ENCODE measurements around the gene FAM209B.
"Not testable (repeated sequence)": the region's sequence is repeated elsewhere in the genome, so short reads cannot be mapped to it uniquely, and the experiment has no call there.

The FAM209B gene, protein sequence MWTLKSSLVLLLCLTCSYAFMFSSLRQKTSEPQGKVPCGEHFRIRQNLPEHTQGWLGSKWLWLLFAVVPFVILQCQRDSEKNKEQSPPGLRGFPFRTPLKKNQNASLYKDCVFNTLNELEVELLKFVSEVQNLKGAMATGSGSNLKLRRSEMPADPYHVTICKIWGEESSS

DNA sequence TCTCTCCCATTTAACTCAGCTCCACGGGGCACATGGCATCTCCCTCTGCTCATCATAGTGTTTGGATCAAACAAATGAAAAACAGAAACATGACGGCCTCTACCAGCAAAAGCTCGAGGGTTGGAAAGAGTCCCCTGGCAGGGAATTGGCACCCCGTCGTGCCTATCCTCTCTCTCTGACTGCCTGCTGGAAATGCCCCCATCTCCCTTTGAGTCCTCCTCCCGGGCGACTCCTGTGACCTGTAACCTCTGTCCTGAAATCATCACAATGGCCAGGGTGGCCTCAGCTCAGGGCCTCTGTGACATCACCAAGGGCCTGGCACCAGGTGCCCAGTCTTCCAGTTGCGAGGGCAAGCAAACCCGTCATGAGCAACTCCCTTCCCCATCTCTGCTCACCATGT, at the start of gene FAM209B:
FAM209B (plus strand) TSS at position 301 of the 400 bp plus-strand sequence; CDS start at position 397, 96 bp downstream.
- not testable (repeated sequence) for DNase-seq (ENCODE audit: low spot score)

DNA sequence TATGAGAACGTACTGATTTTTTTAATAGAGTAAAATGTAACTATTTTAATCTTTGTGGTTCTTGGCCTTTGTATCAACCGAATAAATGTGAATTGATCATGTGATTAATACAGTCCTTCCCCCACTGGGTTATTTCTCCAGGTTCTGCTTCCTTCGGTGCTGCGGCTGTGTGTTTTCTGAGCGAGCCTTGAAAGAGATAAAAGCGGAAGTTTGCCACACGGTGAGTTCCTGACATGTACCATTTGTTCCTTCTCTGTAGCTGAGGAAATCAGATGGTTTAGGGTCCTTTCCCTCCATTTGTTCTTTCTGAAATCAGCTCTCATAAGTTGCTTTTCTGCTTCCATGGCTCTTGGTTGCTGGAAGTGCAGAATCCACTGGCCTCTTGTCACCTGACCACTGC, 49.1 kb upstream of the FAM209B start:
- no peak for DNase-seq (ENCODE audit: low spot score)

DNA sequence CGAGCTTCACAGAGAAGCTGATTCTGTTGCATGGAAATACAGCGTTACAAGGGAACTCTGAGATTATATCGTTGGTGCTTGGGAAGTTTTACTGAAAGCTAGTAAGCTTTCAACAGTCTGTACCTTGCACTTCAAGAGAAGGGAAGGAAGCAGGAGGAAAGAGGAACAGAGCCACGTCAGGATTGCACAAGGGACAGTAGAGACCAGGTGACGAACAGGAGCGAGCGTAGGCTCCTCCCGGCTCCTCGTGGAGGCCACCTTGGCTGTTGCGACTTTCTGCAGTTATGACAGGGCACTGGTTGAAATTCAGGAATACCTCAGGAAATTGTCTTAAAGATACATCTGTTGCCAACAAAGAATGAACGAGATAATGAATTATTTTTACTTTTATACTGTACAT, 45.8 kb upstream of the FAM209B start:
- no peak for DNase-seq (ENCODE audit: low spot score)

DNA sequence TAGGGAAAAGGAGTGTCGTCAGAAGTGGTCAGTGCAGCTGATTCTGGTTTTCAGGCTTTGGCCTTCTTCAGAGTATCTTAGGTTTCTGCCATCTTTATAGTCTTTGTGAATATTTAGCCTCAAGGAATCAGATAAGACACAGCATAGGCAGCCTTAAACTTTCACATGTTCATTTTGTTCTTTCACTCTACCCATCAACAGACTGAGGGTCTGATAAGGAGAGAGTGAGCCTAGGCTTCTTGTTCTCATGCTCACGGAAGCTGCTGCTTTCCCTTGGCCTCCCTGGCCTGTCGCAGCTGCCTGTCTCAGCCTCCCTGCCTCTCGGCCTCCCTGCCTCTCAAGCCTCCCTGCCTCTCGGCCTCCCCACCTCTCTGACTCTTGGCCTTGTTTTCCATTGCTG, 44.5 kb upstream of the FAM209B start:
- no peak for DNase-seq (ENCODE audit: low spot score)

DNA sequence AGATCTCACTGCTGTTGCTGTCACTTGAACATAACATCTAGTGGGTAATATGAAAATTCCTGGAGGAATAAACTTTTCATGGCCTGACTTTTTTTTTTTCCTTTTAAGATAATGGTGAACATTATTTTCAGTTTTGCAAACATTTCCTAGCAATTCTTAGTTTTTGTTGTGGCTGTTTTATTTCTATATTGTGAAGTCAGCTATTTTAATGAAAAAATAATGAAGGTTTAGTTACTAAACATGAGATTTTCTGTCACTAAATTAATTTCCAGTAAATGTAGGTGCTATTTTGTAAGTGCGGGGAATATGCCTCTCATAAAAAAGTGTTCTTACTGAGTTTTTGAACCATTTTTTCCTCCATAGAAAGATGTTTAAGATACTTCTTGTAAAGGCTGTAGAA, 31.9 kb upstream of the FAM209B start:
- DNase-seq (ENCODE audit: low spot score) = no peak

DNA sequence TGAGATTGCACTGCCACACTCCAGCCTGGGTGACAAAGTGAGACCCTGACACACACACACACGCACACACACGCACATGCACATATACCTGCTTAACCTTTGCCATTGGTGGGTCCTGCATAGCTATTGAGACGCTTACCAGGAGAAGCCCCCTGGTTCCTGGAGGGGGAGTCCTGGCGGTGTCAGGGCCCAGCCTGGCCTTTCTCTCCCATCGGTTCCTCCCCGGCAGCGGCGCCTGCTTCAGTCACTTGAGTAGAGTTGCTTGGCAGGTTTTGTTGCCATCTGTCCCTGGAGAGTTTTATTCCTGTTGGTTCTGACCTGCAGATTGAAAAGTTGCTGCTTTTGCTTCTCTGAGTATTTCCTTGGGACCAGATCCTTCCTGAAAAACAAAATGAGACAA, 29.1 kb upstream of the FAM209B start:
- DNase-seq (ENCODE audit: low spot score) = no peak

DNA sequence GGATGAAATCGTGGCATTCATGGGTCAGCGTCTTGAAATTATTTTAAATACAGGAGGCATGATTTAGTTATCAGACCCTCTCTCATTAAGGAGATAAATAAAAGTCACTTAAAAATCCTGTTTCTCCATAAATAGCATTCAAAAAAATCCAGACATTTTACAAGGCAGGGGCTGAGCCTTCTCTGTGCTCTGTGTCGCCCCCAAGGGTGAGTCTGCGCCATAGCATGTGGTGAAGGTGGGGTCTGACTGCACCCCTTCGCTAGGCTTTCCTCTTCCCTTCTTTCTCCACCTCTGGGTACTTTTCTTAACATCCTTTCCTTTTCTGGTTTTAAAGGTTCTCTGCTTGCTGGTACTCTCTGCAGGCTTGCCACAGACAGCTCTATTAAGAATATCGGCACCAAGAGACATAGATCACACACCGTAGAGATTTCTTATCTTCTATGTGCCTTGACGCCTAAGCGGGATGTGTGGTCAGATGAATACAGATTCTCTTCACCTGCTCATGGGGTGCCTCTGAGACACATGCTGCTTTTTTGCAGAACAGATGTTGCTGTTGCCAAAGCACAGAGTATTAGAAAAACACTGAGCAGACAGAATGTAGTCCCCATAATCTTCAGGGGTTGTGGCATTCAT, 28.6 kb upstream of the FAM209B start:
- DNase-seq (ENCODE audit: low spot score) = peak; percentile 16

DNA sequence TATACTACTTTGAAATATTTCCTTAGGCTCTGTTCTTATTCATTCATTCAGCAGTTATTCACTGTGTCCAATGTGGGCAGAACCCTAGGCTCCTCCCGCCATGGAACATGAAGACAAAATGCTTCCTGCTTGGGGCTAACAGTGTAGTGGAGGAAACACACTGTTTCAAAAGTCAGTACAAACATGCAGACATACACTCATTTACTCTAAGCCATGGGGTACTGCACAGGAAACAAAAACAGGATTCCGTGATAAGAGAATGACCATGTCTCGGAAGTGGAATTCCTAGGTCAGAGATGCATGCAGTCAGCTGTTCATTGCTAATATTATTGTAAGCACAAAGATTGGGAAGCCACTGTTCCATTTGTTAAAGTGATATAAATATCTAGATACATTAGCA, 26.9 kb upstream of the FAM209B start:
- DNase-seq (ENCODE audit: low spot score) = no peak

DNA sequence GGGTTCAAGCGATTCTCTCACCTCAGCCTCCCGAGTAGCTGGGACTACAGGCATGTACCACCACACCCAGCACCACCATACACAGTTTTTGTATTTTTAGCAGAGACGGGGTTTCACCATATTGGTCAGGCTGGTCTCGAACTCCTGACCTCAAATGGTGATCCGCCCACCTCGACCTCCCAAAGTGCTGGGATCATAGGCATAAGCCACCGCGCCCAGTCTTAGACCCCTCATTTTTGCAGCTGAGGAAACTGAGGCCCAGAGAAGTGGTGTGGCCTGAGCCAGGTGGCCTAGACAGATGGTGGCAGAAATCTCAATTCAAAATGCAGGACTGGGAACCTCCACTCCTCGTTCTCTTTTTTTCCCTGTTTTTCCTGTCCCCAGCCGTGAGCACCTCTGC, 21.1 kb upstream of the FAM209B start:
- DNase-seq (ENCODE audit: low spot score) = no peak

DNA sequence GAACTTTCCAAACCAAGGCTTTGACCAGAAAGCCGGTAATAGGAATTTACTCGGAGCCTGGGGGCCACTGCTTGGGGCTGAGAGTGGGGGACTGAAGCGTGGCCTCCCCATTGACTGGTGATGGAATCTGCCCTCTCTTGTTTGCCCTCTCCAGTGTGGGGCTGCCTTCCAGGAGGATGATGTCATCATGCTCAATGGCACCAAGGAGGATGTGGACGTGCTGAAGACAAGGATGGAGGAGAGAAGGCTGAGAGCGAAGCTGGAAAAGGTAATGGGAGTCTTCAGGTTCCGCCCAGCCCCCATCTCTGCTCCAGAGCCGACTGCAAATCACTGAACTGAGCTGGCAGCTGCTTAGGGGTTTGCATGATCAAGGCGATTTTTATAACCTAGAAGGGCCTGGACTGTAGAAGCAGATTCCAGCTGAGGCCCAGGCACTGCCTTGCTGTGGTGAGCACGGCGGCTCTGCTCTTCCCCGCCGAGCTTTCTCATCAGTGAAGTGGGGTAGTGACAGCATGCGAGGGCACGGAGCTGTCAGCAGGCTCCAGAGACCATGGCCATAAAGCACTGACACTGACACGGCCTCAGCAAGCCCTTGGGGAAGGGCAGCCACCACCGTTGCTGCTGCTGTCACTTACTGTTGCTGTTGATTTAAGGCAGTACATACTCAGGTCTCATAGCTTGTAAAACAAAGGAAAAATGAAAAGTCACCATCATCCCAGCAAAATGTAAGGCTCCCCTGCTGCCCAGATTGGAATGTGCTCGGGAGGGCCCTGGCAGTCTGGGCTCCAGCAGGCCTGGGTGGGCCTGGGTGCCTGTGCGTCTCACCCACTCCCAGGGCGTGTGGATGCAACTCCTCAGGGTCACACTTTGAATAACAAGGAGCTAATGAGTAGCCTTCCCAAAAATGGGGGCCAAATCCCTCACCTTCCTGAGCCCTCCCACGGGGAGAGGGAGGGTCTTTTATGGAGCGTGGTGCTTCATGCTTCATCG, 19.6 kb upstream of the FAM209B start:
- DNase-seq (ENCODE audit: low spot score) = no peak

DNA sequence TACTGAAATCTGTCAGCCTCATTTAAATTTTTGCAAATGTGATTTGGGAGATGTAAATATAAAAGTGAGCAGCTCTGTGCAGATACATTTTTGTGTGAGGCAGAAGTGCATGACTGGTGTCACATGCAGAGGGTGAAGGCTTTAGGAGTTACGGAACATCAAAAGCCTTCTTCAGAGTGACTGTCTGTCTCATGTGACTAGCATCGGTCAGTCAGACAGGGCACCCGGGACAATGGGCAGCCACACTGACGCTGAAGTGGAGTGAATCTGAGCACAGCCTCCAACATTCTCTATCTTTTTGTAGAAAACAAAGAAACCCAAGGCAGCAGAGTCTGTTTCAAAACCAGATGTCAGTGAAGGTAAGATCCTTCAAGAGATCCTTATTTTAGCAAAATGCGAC, 16.4 kb upstream of the FAM209B start:
- DNase-seq (ENCODE audit: low spot score) = no peak

DNA sequence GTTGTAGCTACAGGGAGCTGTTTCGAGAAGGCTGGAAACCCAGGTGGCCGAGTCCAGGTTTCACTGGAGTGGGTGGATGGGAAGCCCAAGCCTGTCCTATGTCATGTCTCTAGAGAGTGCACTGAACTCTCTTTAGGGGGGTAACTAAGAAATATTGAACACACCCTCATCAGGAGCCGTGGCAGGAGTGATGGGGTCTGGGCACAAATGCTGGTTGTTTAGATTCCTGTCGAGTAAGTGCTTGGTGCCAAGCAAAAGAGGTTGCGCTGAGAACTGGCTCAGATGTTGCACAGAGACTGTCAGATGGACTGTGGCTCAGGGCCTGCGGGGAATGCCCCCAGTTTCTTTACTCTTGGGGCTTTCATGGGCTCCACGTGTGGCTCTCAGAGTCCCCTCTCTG, 15.8 kb upstream of the FAM209B start:
- DNase-seq (ENCODE audit: low spot score) = no peak

DNA sequence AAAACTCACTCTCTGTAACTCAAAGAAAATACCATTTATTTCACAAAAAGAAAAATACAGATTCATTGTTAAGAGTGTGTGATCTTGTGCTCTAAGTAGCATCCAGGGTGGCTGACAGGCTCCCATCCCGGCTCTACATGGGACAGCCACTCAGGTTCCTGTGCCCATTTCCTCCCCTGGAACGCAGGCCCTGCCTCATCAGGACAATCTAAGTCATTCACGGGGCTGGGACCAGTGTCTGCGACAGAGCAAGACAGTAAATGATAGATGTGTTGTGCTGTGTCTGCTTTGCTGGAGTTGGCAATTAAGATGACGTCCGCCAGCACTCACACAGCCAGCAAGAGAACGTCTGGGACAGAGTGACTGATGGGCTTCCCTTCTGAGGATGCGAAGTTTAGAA, 15.4 kb upstream of the FAM209B start:
- DNase-seq (ENCODE audit: low spot score) = no peak

DNA sequence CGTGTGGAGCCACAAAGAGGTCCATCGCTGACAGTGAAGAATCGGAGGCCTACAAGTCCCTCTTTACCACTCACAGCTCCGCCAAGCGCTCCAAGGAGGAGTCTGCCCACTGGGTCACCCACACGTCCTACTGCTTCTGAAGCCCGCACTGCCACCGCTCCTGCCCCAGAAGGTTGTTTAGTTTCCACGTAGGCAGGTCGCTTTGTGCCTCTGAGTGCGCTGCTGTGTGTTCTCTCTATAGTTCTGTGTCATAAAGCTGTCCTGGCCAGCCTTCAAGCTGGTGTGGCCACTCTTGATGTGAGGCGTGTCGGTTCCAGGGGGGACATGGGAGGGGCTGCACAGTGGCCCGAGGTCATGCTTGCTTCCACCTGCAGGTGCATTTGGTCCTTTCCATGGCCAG, 14.9 kb upstream of the FAM209B start:
- no peak for DNase-seq (ENCODE audit: low spot score)

DNA sequence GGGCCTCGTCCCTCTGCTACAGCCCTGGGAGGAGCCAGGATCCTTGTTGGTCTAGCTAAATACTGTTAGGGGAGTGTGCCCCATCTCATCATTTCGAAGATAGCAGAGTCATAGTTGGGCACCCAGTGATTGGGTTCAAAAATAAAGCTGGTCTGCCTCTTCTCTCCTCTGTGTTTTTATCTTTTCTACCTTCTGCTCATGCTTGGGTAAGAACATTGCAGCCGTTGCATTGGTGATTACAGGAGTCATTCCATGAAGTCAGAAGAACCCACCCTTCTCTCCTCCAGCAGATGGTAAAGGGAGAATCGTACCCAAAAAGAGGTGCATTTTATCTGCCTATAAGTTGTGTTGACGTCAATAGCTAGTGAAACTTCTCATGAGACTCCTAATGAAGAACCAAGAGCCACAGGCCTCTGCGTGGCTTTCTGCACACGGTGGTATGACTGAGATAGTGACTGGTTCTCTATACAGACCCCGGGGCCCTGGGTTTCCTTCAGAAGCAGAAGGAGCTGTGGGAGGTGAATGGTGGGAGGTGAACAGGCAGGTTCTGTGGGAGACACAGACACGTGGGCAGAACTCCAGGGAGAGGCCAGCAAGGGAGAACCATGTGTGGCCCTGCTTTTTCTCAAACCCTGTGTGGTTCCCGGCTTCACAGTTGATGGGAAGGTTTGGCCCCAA, 14.2 kb upstream of the FAM209B start:
- DNase-seq (ENCODE audit: low spot score) = peak; percentile 63

DNA sequence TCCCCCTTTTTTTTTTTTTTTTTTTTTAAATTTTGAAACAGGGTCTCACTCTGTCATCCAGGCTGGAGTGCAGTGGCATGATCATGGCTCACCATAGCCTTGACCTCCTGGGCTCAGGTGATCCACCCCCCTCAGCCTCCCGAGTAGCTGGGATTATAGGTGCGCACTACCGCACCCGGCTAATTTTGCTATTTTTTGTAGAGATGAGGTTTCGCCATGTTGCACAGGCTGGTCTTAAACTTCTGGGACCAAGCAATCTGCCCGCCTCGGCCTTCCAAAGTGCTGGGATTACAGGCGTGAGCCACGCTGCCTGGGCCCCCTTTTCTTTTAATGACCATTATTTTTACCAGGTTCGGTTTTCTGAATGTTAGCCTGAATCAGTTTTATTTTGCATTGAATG, 13.5 kb upstream of the FAM209B start:
- DNase-seq (ENCODE audit: low spot score) = no peak

DNA sequence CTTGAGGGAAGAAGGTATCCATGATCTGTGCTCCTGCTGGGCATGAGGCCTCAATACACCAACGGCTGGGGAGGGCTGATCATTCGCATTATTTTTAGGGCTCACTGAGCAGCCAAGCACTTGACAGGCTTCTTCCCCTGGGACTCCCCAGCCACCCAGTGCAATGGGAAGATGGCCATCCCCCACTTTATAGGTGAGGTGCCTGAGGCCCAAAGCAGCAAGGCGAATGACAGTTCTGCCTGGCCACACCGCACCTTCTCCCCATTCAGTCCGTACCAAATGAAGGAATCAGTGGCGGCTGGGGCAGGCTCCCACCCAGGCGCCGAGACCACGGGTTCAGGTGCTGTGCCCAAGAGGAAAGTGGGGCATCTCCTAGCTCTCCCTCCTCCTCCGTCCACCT, 12.9 kb upstream of the FAM209B start:
- no peak for DNase-seq (ENCODE audit: low spot score)

DNA sequence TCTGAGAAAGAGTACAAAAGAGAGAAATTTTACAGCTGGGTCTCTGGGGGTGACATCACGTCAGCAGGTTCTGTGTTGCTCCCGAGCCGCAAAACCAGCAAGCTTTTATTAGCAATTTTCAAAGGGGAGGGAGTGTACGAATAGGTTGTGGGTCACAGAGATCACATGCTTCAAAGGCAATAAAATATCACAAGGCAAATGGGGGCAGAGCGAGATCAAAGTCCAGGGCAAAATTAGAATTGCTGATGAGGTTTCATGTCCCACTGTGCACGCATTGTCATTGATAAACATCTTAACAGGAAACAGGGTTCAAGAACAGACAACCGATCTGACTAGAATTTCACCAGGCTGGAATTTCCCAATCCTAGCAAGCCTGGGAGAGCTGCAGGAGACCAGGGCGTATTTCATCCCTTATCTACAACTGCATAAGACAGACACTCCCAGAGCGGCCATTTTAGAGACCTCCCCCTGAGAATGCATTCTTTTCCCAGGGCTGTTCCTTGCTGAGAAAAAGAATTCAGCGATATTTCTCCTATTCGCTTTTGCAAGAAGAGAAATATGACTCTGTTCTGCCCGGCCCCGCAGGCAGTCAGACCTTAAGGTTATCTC, 12.2 kb upstream of the FAM209B start:
- not testable (repeated sequence) for DNase-seq (ENCODE audit: low spot score)

DNA sequence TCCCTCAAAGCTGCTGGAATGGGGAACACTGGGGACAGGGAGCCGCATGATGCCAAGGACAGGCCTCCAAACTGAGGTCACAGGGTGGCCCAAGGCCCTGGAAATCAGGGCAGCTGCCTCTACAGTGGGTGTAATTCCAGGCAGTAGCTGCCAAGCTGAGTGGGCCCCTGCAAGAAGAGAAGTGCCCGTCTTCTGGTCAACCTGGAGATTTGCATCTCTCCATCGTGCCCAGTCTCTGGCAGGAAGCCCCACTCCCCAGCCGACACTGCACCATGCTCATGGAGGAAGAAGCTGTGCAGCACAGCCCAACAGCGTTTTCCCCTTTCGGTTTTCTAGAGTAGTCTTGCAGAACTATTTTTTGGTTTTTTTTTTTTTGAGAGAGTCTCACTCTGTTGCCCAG, 10.7 kb upstream of the FAM209B start:
- DNase-seq (ENCODE audit: low spot score) = no peak

DNA sequence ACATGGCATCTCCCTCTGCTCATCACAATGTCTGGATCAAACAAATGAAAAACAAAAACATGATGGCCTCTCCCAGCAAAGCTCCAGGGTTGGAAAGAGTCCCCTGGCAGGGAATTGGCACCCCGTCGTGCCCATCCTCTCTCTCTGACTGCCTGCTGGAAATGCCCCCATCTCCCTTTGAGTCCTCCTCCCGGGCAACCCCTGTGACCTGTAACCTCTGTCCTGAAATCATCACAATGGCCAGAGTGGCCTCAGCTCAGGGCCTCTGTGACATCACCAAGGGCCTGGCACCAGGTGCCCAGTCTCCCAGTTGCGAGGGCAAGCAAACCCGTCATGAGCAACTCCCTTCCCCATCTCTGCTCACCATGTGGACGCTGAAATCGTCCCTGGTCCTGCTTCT, 8.6 kb upstream of the FAM209B start, which contains the start of gene FAM209A:
FAM209A (plus strand) TSS at position 301 of the 400 bp plus-strand sequence; CDS start at position 366, 65 bp downstream.
- not testable (repeated sequence) for DNase-seq (ENCODE audit: low spot score)

DNA sequence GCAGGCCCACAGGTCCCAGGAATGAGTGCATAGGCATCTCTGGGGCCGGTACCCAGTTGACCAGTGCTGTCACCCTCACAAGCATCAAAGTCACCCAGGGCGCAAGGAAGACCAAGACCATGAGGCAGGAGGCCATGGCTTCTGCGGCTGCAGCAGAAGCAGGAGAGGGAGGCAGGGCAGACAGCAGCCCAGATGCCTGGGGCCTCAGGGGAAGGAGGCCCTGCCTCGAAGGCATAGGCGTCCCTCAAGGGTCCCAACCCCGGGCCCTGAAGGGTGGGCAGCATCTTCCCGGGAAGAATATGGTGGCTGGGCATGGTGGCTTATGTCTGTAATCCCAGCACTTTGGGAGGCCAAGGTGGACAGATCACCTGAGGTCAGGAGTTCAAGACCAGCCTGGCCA, 5.5 kb upstream of the FAM209B start:
- DNase-seq (ENCODE audit: low spot score) = no peak

DNA sequence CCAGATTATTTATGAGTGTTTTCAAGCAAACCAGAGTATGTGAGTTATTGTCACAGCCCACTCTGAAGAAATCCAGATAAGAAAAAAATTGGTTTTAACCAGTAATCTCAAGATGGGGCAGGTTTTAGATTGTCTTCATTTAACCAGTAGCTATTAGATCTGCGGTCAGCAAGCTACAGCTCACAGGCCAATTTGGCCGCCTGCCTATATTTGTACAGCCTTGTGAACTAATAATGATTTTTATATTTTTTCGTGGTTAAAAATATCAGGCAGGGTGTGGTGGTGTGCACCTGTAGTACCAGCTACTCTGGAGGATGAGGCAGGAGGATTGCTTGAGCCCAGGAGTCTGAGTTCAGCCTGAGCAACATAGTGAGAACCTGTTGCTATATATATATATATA, 5.0 kb downstream of the FAM209B start:
- no peak for DNase-seq (ENCODE audit: low spot score)

Measured in hematopoietic multipotent progenitor cell treated with erythropoietin and hydrocortisone succinate and interleukin-3 and kit ligand, for 15 days (in vitro differentiated cells).